OCI-LY7 (cell line): ENCODE measurements around the gene KRTAP5-10.
"Not testable (repeated sequence)": the region's sequence is repeated elsewhere in the genome, so short reads cannot be mapped to it uniquely, and the experiment has no call there.

ENCODE experiments used
- CTCF ChIP-seq: fragments of 200-600 bp; sonication (generic); conservative IDR thresholded peaks from 2 replicates; pipeline ENCODE4 v1.5.1; 2014; ENCODE audit warnings: mild to moderate bottlenecking, antibody characterized with exemption, low read length, moderate library complexity, mixed read lengths
- EZH2phosphoT487 ChIP-seq: fragments of 200-600 bp; sonication (generic); IDR thresholded peaks from 2 replicates; pipeline ENCODE4 v1.6.1; 2018; ENCODE audit warnings: low read depth, borderline replicate concordance, mild to moderate bottlenecking, mixed run types, antibody characterized with exemption, low read length, moderate library complexity, mixed read lengths

- TF ChIP-seq CTCF, EZH2phosphoT487: not testable (repeated sequence)
These were observed 49.1 kb downstream of the KRTAP5-10 start for GRCh38 chr11:71614366-71614917.
